T-cell (primary cell): ENCODE results near the gene ASXL1. TPM values are rescaled to one million over a fixed set of nuclear protein-coding genes. Genes with fewer than 3 reads are reported as not detected.

ENCODE experiments used
- ATAC-seq, 4 experiments: fragments of 200-7000 bp in 3 of 4; fragments of 150-1000 bp in 1 of 4; cut with Tn5 transposase; replicated peaks in 1 of 4; 1 replicate in 3 of 4; 2 replicates in 1 of 4; pipeline ENCODE4 v1.10.0; 2021; ENCODE audit warnings: moderate library complexity in 3 of 4, mild to moderate bottlenecking in 2 of 4, moderate number of reproducible peaks in 1 of 4
- CTCF ChIA-PET, 2 donors: fragments of 300-600 bp; sonication (Branson Sonifier 250); formaldehyde crosslinking; loops; one replicate each; lab custom pipeline; 2022; ENCODE audit warnings: antibody characterized with exemption in 2 of 2; lab: Charles Lee
- POLR2A ChIA-PET, 2 donors: fragments of 300-600 bp; sonication (Branson Sonifier 250); formaldehyde crosslinking; loops; one replicate each; lab custom pipeline; 2022; ENCODE audit warnings: antibody characterized with exemption in 2 of 2; lab: Charles Lee
- DNase-seq, 35 experiments: peaks; one replicate each; pipeline versions ENCODE4 v3.0.0 to v3.0.0-alpha.2; 2013 to 2023
- H3K27ac ChIP-seq: one replicate; pipeline ENCODE4 v1.5.1; 2013; ENCODE audit warnings: low read length
- H3K27me3 ChIP-seq, 2 experiments: replicated peaks in 1 of 2; 1 replicate in 1 of 2; 2 replicates in 1 of 2; pipeline versions ENCODE4 v1.6.1 to v1.7.0; 2013; ENCODE audit warnings: low read length in 1 of 2, mixed read lengths in 1 of 2; ENCODE audit not compliant: control insufficient read depth in 2 of 2, insufficient read depth in 2 of 2; ENCODE audit errors: extremely low read depth in 1 of 2
- H3K36me3 ChIP-seq, 2 donors: 1 replicate in 1 of 2; 2 replicates in 1 of 2; pipeline versions ENCODE4 v1.6.1 to v1.7.0; 2013; ENCODE audit warnings: low read length in 1 of 2; ENCODE audit not compliant: control insufficient read depth in 2 of 2, insufficient read depth in 1 of 2; ENCODE audit errors: extremely low read depth in 1 of 2
- H3K4me1 ChIP-seq, 2 experiments: 1 replicate in 1 of 2; 2 replicates in 1 of 2; pipeline versions ENCODE4 v1.6.1 to v1.7.0; 2013; ENCODE audit warnings: low read length in 2 of 2, mixed read lengths in 1 of 2; ENCODE audit not compliant: insufficient read depth in 2 of 2, control insufficient read depth in 1 of 2; ENCODE audit errors: extremely low read depth in 1 of 2
- H3K4me3 ChIP-seq, 2 donors: 1 replicate in 1 of 2; 2 replicates in 1 of 2; pipeline versions ENCODE4 v1.5.1 to v1.7.0; 2013; ENCODE audit warnings: mild to moderate bottlenecking in 2 of 2, low read length in 1 of 2, moderate library complexity in 1 of 2; ENCODE audit not compliant: control insufficient read depth in 1 of 2; ENCODE audit errors: extremely low read depth in 1 of 2
- H3K9me3 ChIP-seq: 2 replicates; pipeline ENCODE4 v1.7.0; 2013
- H3K27ac Mint-ChIP-seq, 2 donors: one replicate each; pipeline ENCODE4 v1.8.0; 2020 to 2021; ENCODE audit warnings: mild to moderate bottlenecking in 2 of 2, mixed read lengths in 2 of 2
- H3K27me3 Mint-ChIP-seq, 2 donors: one replicate each; pipeline ENCODE4 v1.8.0; 2021 to 2022; ENCODE audit warnings: mixed read lengths in 2 of 2
- H3K36me3 Mint-ChIP-seq: one replicate; pipeline ENCODE4 v1.8.0; 2021; ENCODE audit warnings: mixed read lengths
- H3K4me1 Mint-ChIP-seq, 3 donors: one replicate each; pipeline ENCODE4 v1.8.0; 2020 to 2022; ENCODE audit warnings: mixed read lengths in 3 of 3, mild to moderate bottlenecking in 1 of 3
- H3K4me3 Mint-ChIP-seq, 3 donors: one replicate each; pipeline ENCODE4 v1.8.0; 2020 to 2022; ENCODE audit warnings: mild to moderate bottlenecking in 3 of 3, mixed read lengths in 3 of 3, moderate library complexity in 3 of 3
- H3K9me3 Mint-ChIP-seq, 3 donors: one replicate each; pipeline ENCODE4 v1.8.0; 2020 to 2022; ENCODE audit warnings: mixed read lengths in 3 of 3
- WGBS: methylation state at CpG from one replicate; pipeline ENCODE4 v1.1.5; 2013; ENCODE audit warnings: missing lambda C conversion rate; ENCODE audit not compliant: insufficient coverage; 5-methylcytosine and 5-hydroxymethylcytosine counted together
- total RNA-seq, 35 experiments: library from RNA in 6 of 35; stranded (reverse) in 6 of 35; fragments of 120-200 nt in 1 of 35; gene quantifications; one replicate each; pipeline versions ENCODE4 v1.2.1 to v1.2.4 and lab custom pipeline; 2013 to 2026

Gene ASXL1
- total RNA-seq, 5 donors from 2014 or later (not counting 1 experiment from before 2014, with no cell fraction given): 122 to 204 (median 137) TPM

DNA sequence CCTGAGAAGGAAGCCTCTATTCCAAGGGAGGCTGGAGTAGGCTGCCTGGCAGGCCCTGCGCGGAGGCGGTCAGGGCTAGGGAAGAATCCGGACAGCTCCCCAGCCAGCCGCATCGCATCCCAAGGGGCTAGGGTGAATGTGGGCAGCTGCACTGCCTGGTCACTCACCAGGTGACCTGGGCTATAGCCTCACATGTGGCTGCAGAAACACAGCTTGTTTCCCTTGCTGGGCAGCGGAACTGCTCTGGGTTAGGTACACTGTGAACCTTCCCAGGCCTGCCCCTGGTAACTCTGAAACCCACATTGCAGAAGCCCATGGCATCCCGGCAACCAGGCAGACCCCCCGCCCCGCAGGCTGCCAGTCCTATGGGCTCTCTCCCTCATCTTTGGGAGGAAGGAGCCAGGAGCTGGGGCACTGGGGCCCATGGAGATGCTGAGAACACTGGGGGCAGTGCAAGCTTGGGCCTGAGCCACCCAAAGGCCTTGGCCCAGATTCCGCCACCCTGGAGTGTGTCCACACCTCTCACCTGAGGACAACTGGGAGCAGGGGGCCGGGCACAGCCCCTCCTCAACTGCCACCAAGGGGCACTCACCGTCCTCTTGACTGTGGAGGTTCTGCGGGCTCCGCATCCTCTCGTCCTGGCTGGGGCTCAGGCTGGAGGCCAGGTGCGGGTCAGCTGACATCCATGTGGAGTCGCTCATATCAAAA lies 116.0 kb downstream of the ASXL1 start:
- Mint-ChIP-seq H3K27me3 (no peaks in the 10 kb centered on the region), H3K27ac (no peak overlapping the region), H3K4me3 (no peak overlapping the region), H3K9me3 (no peaks in the 10 kb centered on the region), H3K4me1 (peaks cover 42 to 51% (median 47%) of the 10 kb centered on the region in 3 donors), H3K36me3 (peaks cover 4% of the 10 kb centered on the region)
- Histone ChIP-seq H3K4me1 (peaks cover 6 to 67% of the 10 kb centered on the region in 2 experiments), H3K4me3 (no peak overlapping the region), H3K27ac (no peak overlapping the region), H3K27me3 (no peaks in the 10 kb centered on the region), H3K36me3 (peaks cover 12 to 30% of the 10 kb centered on the region in 2 donors), H3K9me3 (no peaks in the 10 kb centered on the region)
- POLR2A ChIA-PET: no interaction called here
- no peak for ATAC-seq
- 94% methylated on average over 17 of the region's 18 CpGs for WGBS
- DNase-seq: no peak
- CTCF ChIA-PET: no interaction called here

GRCh38 chr20:32474717-32474966 lies 116.5 kb downstream of the ASXL1 start:
- peaks cover 12 to 30% of the 10 kb centered on the region in 2 donors for H3K36me3 ChIP-seq
- H3K36me3 Mint-ChIP-seq: peaks cover 4% of the 10 kb centered on the region
- no peaks in the 10 kb centered on the region for H3K27me3 ChIP-seq
- peaks cover 47 to 56% (median 51%) of the 10 kb centered on the region in 3 donors for H3K4me1 Mint-ChIP-seq
- WGBS: 71% methylated on average over 4 of the region's 8 CpGs
- no peaks in the 10 kb centered on the region for H3K9me3 Mint-ChIP-seq
- ChIA-PET POLR2A (no interaction called here), CTCF (no interaction called here)
- peak overlapping the region in 1 of 2 donors; percentile 46 for H3K27ac Mint-ChIP-seq
- ATAC-seq (no peak), DNase-seq (no peak)
- H3K9me3 ChIP-seq: no peaks in the 10 kb centered on the region
- no peak overlapping the region for H3K4me3 ChIP-seq
- H3K4me1 ChIP-seq: peaks cover 6 to 70% of the 10 kb centered on the region in 2 experiments
- no peak overlapping the region for H3K4me3 Mint-ChIP-seq
- no peaks in the 10 kb centered on the region for H3K27me3 Mint-ChIP-seq
- H3K27ac ChIP-seq: no peak overlapping the region

DNA sequence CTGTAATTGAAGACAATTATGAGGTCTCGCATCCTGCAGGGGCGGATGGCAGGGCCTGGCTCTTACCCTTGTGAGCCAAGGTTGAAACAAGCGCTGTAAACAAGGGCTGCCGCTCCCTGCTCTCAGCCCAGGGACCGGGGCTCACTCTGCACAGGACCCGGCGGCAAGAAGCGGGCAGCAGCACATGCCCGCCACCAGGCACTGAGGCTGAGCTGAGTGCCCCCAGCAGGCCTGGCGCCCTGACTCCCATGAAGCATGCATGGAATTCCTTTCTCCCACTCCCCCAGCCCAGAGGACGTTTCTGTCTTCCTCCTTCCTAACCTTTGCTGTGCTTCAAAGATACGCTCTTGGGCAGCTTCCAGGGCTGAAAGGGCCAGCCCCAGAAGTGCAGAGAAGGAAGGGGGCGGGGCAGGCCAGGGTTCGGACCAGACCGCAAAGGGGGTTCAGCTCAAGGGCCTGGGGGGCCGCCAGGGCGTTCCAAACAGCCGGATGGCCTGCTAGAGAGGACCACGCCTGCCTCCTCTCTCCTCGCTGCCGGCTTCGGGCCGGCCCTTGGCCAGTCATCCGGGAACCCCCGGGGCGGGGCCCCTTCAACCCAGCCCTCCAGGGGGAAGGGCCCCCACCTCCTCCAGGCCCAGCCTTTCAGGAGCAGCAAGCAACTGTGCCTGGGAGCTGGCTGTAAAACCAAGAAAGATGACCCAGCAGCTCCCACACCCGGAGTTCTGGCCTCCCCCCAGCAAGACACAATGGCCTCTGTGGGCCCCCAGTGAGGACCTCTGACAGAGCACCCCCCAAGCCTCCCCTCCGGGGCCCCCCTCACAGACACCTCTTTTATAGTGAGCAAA lies 117.1 kb downstream of the ASXL1 start:
- POLR2A ChIA-PET: no interaction called here
- 80% methylated on average over 25 of the region's 28 CpGs for WGBS
- peaks cover 6 to 69% of the 10 kb centered on the region in 2 experiments for H3K4me1 ChIP-seq

GRCh38 chr20:32476684-32477593 lies 118.8 kb downstream of the ASXL1 start:
- H3K4me3 Mint-ChIP-seq: peak overlapping the region in 2 of 3 donors; percentile 32 to 45
- ChIA-PET CTCF (interaction anchor here (0.6 kb wide), 2 partner anchors 85 to 218 kb away, joined by 3 to 5 read pairs; no protein-coding TSS in a partner anchor), POLR2A (no interaction called here)
- Histone ChIP-seq H3K4me3 (peak overlapping the region in 1 of 2 donors; percentile 12), H3K27ac (no peak overlapping the region), H3K4me1 (peaks cover 17 to 78% of the 10 kb centered on the region in 2 experiments), H3K36me3 (peaks cover 5 to 22% of the 10 kb centered on the region in 2 donors), H3K9me3 (no peaks in the 10 kb centered on the region), H3K27me3 (no peaks in the 10 kb centered on the region)
- peaks cover 4% of the 10 kb centered on the region for H3K36me3 Mint-ChIP-seq
- peak; percentile 8 to 64 (median 27) for ATAC-seq
- H3K9me3 Mint-ChIP-seq: no peaks in the 10 kb centered on the region
- WGBS: 85% methylated on average over 16 of the region's 22 CpGs
- H3K27ac Mint-ChIP-seq: peak overlapping the region; percentile 86 to 97
- H3K4me1 Mint-ChIP-seq: peaks cover 57 to 64% (median 58%) of the 10 kb centered on the region in 3 donors
- no peaks in the 10 kb centered on the region for H3K27me3 Mint-ChIP-seq
- peak in 1 of 35 experiments; percentile 23 for DNase-seq

More for the DNA sequence above, 117.1 kb downstream of the ASXL1 start:
- CTCF ChIA-PET: no interaction called here
- Mint-ChIP-seq H3K36me3 (peaks cover 4% of the 10 kb centered on the region), H3K27me3 (no peaks in the 10 kb centered on the region), H3K4me1 (peaks cover 52 to 59% (median 54%) of the 10 kb centered on the region in 3 donors), H3K4me3 (peak overlapping the region in 1 of 3 donors; percentile 45), H3K27ac (peak overlapping the region; percentile 86 to 97), H3K9me3 (no peaks in the 10 kb centered on the region)
- DNase-seq: peak in 1 of 35 experiments; percentile 26
- no peak for ATAC-seq
- no peaks in the 10 kb centered on the region for H3K27me3 ChIP-seq
- peaks cover 12 to 30% of the 10 kb centered on the region in 2 donors for H3K36me3 ChIP-seq
- H3K27ac ChIP-seq: peak overlapping the region; percentile 45
- H3K9me3 ChIP-seq: no peaks in the 10 kb centered on the region
- H3K4me3 ChIP-seq: no peak overlapping the region

GRCh38 chr20:32477594-32478512 lies 119.7 kb downstream of the ASXL1 start:
- Mint-ChIP-seq H3K27me3 (no peaks in the 10 kb centered on the region), H3K36me3 (peaks cover 4% of the 10 kb centered on the region), H3K9me3 (no peaks in the 10 kb centered on the region), H3K4me1 (peaks cover 57 to 67% (median 57%) of the 10 kb centered on the region in 3 donors), H3K4me3 (peak overlapping the region in 1 of 3 donors; percentile 45), H3K27ac (peak overlapping the region; percentile 19 to 97)
- no peak for ATAC-seq
- CTCF ChIA-PET: interaction anchor here in 1 of 2 donors (0.6 kb wide), 1 partner anchor 219 kb away, joined by 5 read pairs; no protein-coding TSS in a partner anchor
- Histone ChIP-seq H3K4me3 (no peak overlapping the region), H3K27me3 (no peaks in the 10 kb centered on the region), H3K9me3 (no peaks in the 10 kb centered on the region), H3K27ac (no peak overlapping the region), H3K4me1 (peaks cover 23 to 85% of the 10 kb centered on the region in 2 experiments), H3K36me3 (peaks cover 3 to 16% of the 10 kb centered on the region in 2 donors)
- POLR2A ChIA-PET: interaction anchor here in 1 of 2 donors (0.7 kb wide), 1 partner anchor 9 kb away, joined by 4 read pairs; no protein-coding TSS in a partner anchor
- DNase-seq: no peak
- 94% methylated on average over 8 of the region's 11 CpGs for WGBS
